ENCODE results near the gene SSH2. TPM values are rescaled to one million over a fixed set of nuclear protein-coding genes. Genes with fewer than 3 reads are reported as not detected.

The SSH2 gene
- total RNA-seq, 4 donors from 2014 or later, result 20.7 to 31.1 (median 23.1) TPM

- Histone ChIP-seq H3K9me3 (no peaks in the 10 kb centered on the region), H3K27me3 (no peaks in the 10 kb centered on the region), H3K36me3 (peaks cover 0 to 10% (median 0%) of the 10 kb centered on the region in 4 donors), H3K4me1 (peaks cover 30 to 39% (median 37%) of the 10 kb centered on the region in 4 donors), H3K27ac (replicated peaks in 1 of 4) (no peak overlapping the region), H3K4me3 (no peak overlapping the region)
- intact Hi-C loops (cut with DNase I), result no loop called here
- TF ChIP-seq POLR2A (IDR thresholded peaks at IDR 0.05; ENCODE audit: low read depth) (no peak), POLR2AphosphoS5 (IDR thresholded peaks at IDR 0.05) (no peak), EP300 (IDR thresholded peaks at IDR 0.05) (no peak), CTCF (IDR thresholded peaks at IDR 0.05) (no peak)
- WGBS, result 90% methylated on average over 4 of the region's 4 CpGs
- DNase-seq (ENCODE audit: extremely low spot score), result no peak
These were observed 183.4 kb downstream of the SSH2 start for GRCh38 chr17:29746669-29747068.

GRCh38 chr17:29744121-29744520 is 185.9 kb downstream of the SSH2 start:
- intact Hi-C loops (cut with DNase I), result no loop called here
- no peaks in the 10 kb centered on the region for H3K36me3 ChIP-seq
- no peak overlapping the region for H3K4me3 ChIP-seq
- no peak for DNase-seq (ENCODE audit: extremely low spot score)
- H3K4me1 ChIP-seq, result peaks cover 51 to 56% (median 53%) of the 10 kb centered on the region in 4 donors
- no peak for TF ChIP-seq EP300 (IDR thresholded peaks at IDR 0.05)
- no peak for TF ChIP-seq POLR2A (IDR thresholded peaks at IDR 0.05; ENCODE audit: low read depth)
- no peak for TF ChIP-seq CTCF (IDR thresholded peaks at IDR 0.05)
- TF ChIP-seq POLR2AphosphoS5 (IDR thresholded peaks at IDR 0.05), result no peak
- H3K9me3 ChIP-seq, result no peaks in the 10 kb centered on the region
- 89% methylated on average over 9 of the region's 10 CpGs for WGBS
- H3K27ac ChIP-seq (replicated peaks in 1 of 4), result peak overlapping the region; percentile 13 to 58 (median 30)
- no peaks in the 10 kb centered on the region for H3K27me3 ChIP-seq

DNA sequence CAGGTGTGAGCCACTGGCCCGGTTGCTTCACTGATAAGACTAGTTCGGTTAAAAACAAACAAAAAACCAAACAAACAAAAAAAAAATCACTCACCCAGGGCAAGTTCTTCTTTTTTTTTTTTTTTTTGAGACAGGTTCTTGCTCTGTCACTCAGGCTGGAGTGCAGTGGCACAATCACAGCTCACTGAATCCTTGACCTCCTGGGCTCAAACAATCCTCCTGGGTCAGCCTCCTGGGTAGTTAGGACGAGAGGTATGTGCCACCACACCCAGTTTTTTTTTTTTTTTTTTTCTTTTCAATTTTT is 187.9 kb downstream of the SSH2 start:
- 89% methylated on average over 3 of the region's 3 CpGs for WGBS
- TF ChIP-seq POLR2A (IDR thresholded peaks at IDR 0.05; ENCODE audit: low read depth) (no peak), EP300 (IDR thresholded peaks at IDR 0.05) (no peak), CTCF (IDR thresholded peaks at IDR 0.05) (no peak), POLR2AphosphoS5 (IDR thresholded peaks at IDR 0.05) (no peak)
- no peak overlapping the region for H3K4me3 ChIP-seq
- no peak for DNase-seq (ENCODE audit: extremely low spot score)
- H3K27me3 ChIP-seq, result no peaks in the 10 kb centered on the region
- H3K9me3 ChIP-seq, result no peaks in the 10 kb centered on the region
- no peak overlapping the region for H3K27ac ChIP-seq (replicated peaks in 1 of 4)
- intact Hi-C loops (cut with DNase I), result no loop called here
- no peaks in the 10 kb centered on the region for H3K36me3 ChIP-seq
- H3K4me1 ChIP-seq, result peaks cover 39 to 50% (median 41%) of the 10 kb centered on the region in 4 donors

DNA sequence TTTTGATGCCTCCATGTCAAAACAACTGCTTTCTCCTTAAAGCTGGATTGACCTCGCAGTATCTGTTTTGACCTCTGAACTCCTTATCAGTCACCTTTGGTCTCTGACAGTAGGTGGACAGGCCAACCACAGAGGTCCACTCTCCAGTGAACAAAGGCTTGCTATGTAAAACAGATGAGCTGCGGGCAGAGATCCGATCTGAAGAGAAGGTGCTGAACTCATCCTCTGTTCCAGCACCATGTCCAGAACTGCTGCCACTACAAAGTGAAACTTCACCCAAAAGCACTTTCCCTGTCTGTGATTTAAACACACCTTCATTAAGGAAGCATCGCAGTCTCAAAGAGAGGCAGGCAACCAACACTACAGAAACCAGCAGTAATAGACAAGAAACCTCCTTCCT is 190.0 kb downstream of the SSH2 start:
- intact Hi-C loops (cut with DNase I), result no loop called here
- Histone ChIP-seq H3K9me3 (no peaks in the 10 kb centered on the region), H3K36me3 (peaks cover 0 to 4% (median 0%) of the 10 kb centered on the region in 4 donors), H3K4me1 (peaks cover 30 to 34% (median 31%) of the 10 kb centered on the region in 4 donors), H3K4me3 (peak overlapping the region in 1 of 4 donors; percentile 9), H3K27me3 (no peaks in the 10 kb centered on the region), H3K27ac (replicated peaks in 1 of 4) (peak overlapping the region in 3 of 4 donors; percentile 37 to 49 (median 39))
- no peak for DNase-seq (ENCODE audit: extremely low spot score)
- TF ChIP-seq POLR2AphosphoS5 (IDR thresholded peaks at IDR 0.05), result no peak
- no peak for TF ChIP-seq EP300 (IDR thresholded peaks at IDR 0.05)
- no peak for TF ChIP-seq CTCF (IDR thresholded peaks at IDR 0.05)
- no peak for TF ChIP-seq POLR2A (IDR thresholded peaks at IDR 0.05; ENCODE audit: low read depth)
- 65% methylated on average over 4 of the region's 4 CpGs for WGBS

- DNase-seq (ENCODE audit: extremely low spot score), result no peak
- Histone ChIP-seq H3K27ac (replicated peaks in 1 of 4) (no peak overlapping the region), H3K36me3 (peaks cover 0 to 4% (median 0%) of the 10 kb centered on the region in 4 donors), H3K4me1 (peaks cover 21 to 46% (median 39%) of the 10 kb centered on the region in 4 donors), H3K27me3 (no peaks in the 10 kb centered on the region), H3K4me3 (no peak overlapping the region), H3K9me3 (no peaks in the 10 kb centered on the region)
- TF ChIP-seq POLR2AphosphoS5 (IDR thresholded peaks at IDR 0.05) (no peak), CTCF (IDR thresholded peaks at IDR 0.05) (no peak), POLR2A (IDR thresholded peaks at IDR 0.05; ENCODE audit: low read depth) (no peak), EP300 (IDR thresholded peaks at IDR 0.05) (no peak)
- intact Hi-C loops (cut with DNase I), result no loop called here
These were observed 195.4 kb downstream of the SSH2 start for GRCh38 chr17:29734640-29735039.
